ENCODE measurements around the gene IRAK3. TPM values are rescaled to one million over a fixed set of nuclear protein-coding genes. Genes with fewer than 3 reads are reported as not detected.

The IRAK3 gene
- total and polyA plus RNA-seq, 2 donors (not counting 3 experiments of a cell fraction or from before 2014, with no cell fraction given) = 2.3 to 8.5 TPM

- Histone ChIP-seq H3K27me3 (ENCODE audit: control insufficient read depth in 2 of 2, insufficient read depth in 2 of 2, low read length in 2 of 2) (no peaks in the 10 kb centered on the region), H2AFZ (ENCODE audit: low read depth, low read length) (no peak overlapping the region), H3K4me1 (ENCODE audit: control insufficient read depth, extremely low read depth, insufficient read depth, low read length) (no peaks in the 10 kb centered on the region), H3K9ac (replicated peaks; ENCODE audit: extremely low read depth, insufficient read depth, low read length) (no peak overlapping the region), H3K9me3 (replicated peaks; ENCODE audit: control insufficient read depth, insufficient read depth, low read length) (no peaks in the 10 kb centered on the region), H3K9me1 (replicated peaks; ENCODE audit: control insufficient read depth, extremely low read depth, insufficient read depth, low read length) (no peaks in the 10 kb centered on the region), H3K79me2 (ENCODE audit: control insufficient read depth, insufficient read depth, low read length) (no peaks in the 10 kb centered on the region), H3K4me3 (replicated peaks in 1 of 3; ENCODE audit: insufficient read depth in 1 of 3, low read depth in 1 of 3, low read length in 3 of 3) (no peak overlapping the region), H3K27ac (ENCODE audit: insufficient read depth, low read depth, low read length) (no peak overlapping the region), H4K20me1 (replicated peaks; ENCODE audit: control insufficient read depth, extremely low read depth, insufficient read depth, low read length) (no peaks in the 10 kb centered on the region), H3K36me3 (ENCODE audit: control insufficient read depth in 2 of 2, extremely low read depth in 1 of 2, insufficient read depth in 2 of 2, low read length in 2 of 2) (no peaks in the 10 kb centered on the region), H3K4me2 (ENCODE audit: insufficient read depth, low read length) (no peak overlapping the region)
- dilution Hi-C loops (cut with MboI; ENCODE audit: extremely low pct_ligation_motif_present, low sequenced_read_pairs) (no loop called here), intact Hi-C loops (cut with micrococcal nuclease) (no loop called here)
- ChIA-PET CTCF (interaction anchor here (1.2 to 1.6 kb wide), 2 partner anchors 72 to 96 kb away, joined by 4 to 5 read pairs; no protein-coding TSS in a partner anchor), POLR2A (no interaction called here)
- TF ChIP-seq FOS (IDR thresholded peaks at IDR 0.05; ENCODE audit: borderline replicate concordance, insufficient read depth, low read length) = peak; percentile 21
- no peak for TF ChIP-seq MAX (IDR thresholded peaks at IDR 0.05; ENCODE audit: insufficient read depth, insufficient read length)
- DNase-seq (ENCODE audit: low read depth, low spot score) (no peak), FAIRE-seq (no peak)
- no TSS peak for BruUV-seq (replicated peaks)
These were observed 52.3 kb downstream of the IRAK3 start for GRCh38 chr12:66241061-66242043.

- no peak for DNase-seq (ENCODE audit: low read depth, low spot score)
- Histone ChIP-seq H3K4me1 (ENCODE audit: control insufficient read depth, extremely low read depth, insufficient read depth, low read length) (no peaks in the 10 kb centered on the region), H3K27ac (ENCODE audit: insufficient read depth, low read depth, low read length) (no peak overlapping the region), H3K9ac (replicated peaks; ENCODE audit: extremely low read depth, insufficient read depth, low read length) (no peak overlapping the region), H3K4me3 (replicated peaks in 1 of 3; ENCODE audit: insufficient read depth in 1 of 3, low read depth in 1 of 3, low read length in 3 of 3) (no peak overlapping the region), H3K4me2 (ENCODE audit: insufficient read depth, low read length) (no peak overlapping the region), H2AFZ (ENCODE audit: low read depth, low read length) (no peak overlapping the region), H3K9me3 (replicated peaks; ENCODE audit: control insufficient read depth, insufficient read depth, low read length) (no peaks in the 10 kb centered on the region), H3K9me1 (replicated peaks; ENCODE audit: control insufficient read depth, extremely low read depth, insufficient read depth, low read length) (no peaks in the 10 kb centered on the region), H3K36me3 (ENCODE audit: control insufficient read depth in 2 of 2, extremely low read depth in 1 of 2, insufficient read depth in 2 of 2, low read length in 2 of 2) (no peaks in the 10 kb centered on the region), H3K79me2 (ENCODE audit: control insufficient read depth, insufficient read depth, low read length) (no peaks in the 10 kb centered on the region), H3K27me3 (ENCODE audit: control insufficient read depth in 2 of 2, insufficient read depth in 2 of 2, low read length in 2 of 2) (no peaks in the 10 kb centered on the region), H4K20me1 (replicated peaks; ENCODE audit: control insufficient read depth, extremely low read depth, insufficient read depth, low read length) (no peaks in the 10 kb centered on the region)
- ChIA-PET CTCF (interaction anchor here (1.2 to 1.6 kb wide), 2 partner anchors 73 to 97 kb away, joined by 4 to 5 read pairs; no protein-coding TSS in a partner anchor), POLR2A (no interaction called here)
- dilution Hi-C loops (cut with MboI; ENCODE audit: extremely low pct_ligation_motif_present, low sequenced_read_pairs) = no loop called here
- TF ChIP-seq POLR2AphosphoS5 (IDR thresholded peaks at IDR 0.05; ENCODE audit: insufficient read depth, low read depth, low read length) (no peak), GATA2 (IDR thresholded peaks at IDR 0.05; ENCODE audit: insufficient read depth, insufficient read length, low read depth, low read length) (no peak), MAX (IDR thresholded peaks at IDR 0.05; ENCODE audit: insufficient read depth, insufficient read length) (no peak), POLR2A (IDR thresholded peaks at IDR 0.05; ENCODE audit: low read depth, low read length) (no peak), FOS (IDR thresholded peaks at IDR 0.05; ENCODE audit: borderline replicate concordance, insufficient read depth, low read length) (no peak), CTCF (IDR thresholded peaks at IDR 0.05; ENCODE audit: extremely low read depth in 1 of 2, insufficient read depth in 1 of 2, low read depth in 1 of 2, low read length in 2 of 2) (no peak), JUN (IDR thresholded peaks at IDR 0.05; ENCODE audit: borderline replicate concordance, insufficient read depth, insufficient read length, low read depth) (no peak), MYC (IDR thresholded peaks at IDR 0.05; ENCODE audit: low read depth, low read length) (no peak), EZH2 (IDR thresholded peaks at IDR 0.05; ENCODE audit: borderline replicate concordance, low read depth, low read length, severe bottlenecking) (no peak)
- intact Hi-C loops (cut with micrococcal nuclease) = no loop called here
- no TSS peak for BruUV-seq (replicated peaks)
- no peak for FAIRE-seq
These were observed 53.3 kb downstream of the IRAK3 start for GRCh38 chr12:66242311-66242710.

All from endothelial cell of umbilical vein (primary cell).